Left lobe of liver (tissue), 2 donors: ENCODE data around the gene PRSS38. TPM values are rescaled to one million over a fixed set of nuclear protein-coding genes. Genes with fewer than 3 reads are reported as not detected.
"Not testable (repeated sequence)": the region's sequence is repeated elsewhere in the genome, so short reads cannot be mapped to it uniquely, and the experiment has no call there.

Experiments
- ATAC-seq: fragments of 200-7000 bp; cut with Tn5 transposase; one replicate; pipeline ENCODE4 v1.9.1; 2020; ENCODE audit warnings: mild to moderate bottlenecking, moderate library complexity
- DNase-seq: peaks from one replicate; pipeline ENCODE4 v3.0.0-alpha.2; 2020; ENCODE audit warnings: low spot score
- total RNA-seq: library from RNA; stranded (reverse); gene quantifications from one replicate; pipeline ENCODE4 v1.2.1, GENCODE V29; 2021
- donor health status: DM: no; HTN: no; CAD: no; lungs with moderate emphysema.
- donor health status: DM: no; HTN: yes; CAD: no.

Gene PRSS38
- total RNA-seq, 1 donor from 2014 or later, result not detected

DNA sequence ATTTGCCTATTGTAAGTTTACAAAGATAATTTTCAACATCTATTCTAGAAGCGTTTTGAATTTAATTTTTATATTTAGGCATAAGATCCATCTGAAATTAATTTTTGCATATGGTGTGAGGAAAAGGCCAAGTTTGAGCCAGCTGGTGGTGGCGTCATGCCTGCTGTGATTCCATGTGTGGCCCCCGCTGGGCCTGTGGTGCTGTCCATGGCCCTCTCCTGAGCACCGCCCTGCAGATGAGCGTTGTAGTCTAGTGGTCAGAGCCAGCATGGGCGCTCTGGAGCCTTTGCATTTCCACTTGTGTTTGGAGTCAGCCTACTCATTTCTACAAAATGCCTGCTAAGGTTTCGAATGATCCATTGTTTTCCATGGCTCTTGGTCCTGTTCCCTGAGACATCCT lies 22.7 kb downstream of the PRSS38 start:
- DNase-seq (no peak), ATAC-seq (no peak)

GRCh38 chr1:227841096-227841495 lies 25.6 kb downstream of the PRSS38 start:
- no peak for DNase-seq

GRCh38 chr1:227844320-227845146 lies 29.1 kb downstream of the PRSS38 start:
- ATAC-seq (no peak), DNase-seq (no peak)

More at GRCh38 chr1:227841096-227841495, 25.6 kb downstream of the PRSS38 start:
- no peak for ATAC-seq

- ATAC-seq, result no peak
- DNase-seq, result no peak
Measured at GRCh38 chr1:227845147-227845458, 29.6 kb downstream of the PRSS38 start.

DNA sequence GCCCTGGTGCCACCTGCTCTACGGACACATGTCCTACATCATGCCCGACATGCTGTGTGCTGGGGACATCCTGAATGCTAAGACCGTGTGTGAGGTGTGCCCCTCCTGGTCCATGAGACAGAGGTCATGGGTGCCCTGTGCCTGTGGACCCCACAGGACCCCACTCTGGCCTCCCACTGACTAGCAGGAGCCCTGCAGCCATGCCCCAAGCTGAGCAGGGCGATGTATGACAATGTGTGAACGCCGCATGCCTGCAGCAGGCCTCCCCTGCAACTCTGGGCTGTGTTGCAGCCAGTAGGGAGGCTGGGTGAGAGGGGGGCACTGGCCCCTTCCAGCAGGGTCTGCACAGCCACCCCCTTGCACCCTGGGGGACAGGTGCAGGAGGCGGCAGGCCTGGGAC lies 30.0 kb downstream of the PRSS38 start:
- ATAC-seq (no peak), DNase-seq (no peak)

GRCh38 chr1:227846265-227846858 lies 30.9 kb downstream of the PRSS38 start:
- DNase-seq, result no peak

DNA sequence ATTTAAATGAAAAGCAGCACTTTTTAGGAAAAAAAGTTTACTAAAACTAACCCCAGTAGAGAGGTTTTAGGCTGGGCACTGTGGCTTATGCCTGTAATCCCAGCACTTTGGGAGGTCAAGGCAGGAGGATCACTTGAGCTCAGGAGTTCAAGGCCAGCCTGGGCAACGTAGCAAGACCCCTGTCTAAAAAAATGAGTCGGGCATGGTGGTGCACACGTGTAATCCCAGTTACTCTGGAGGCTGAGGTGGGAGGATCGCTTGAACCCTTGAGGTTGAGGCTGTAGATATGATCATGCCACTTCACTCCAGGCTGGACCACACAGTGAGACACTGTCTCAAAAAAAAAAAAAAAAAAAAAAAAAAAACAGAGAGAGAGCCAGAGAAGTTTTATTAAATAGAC lies 31.6 kb downstream of the PRSS38 start:
- ATAC-seq, DNase-seq: not testable (repeated sequence)

More at GRCh38 chr1:227846265-227846858, 30.9 kb downstream of the PRSS38 start:
- no peak for ATAC-seq

GRCh38 chr1:227848430-227848932 lies 33.0 kb downstream of the PRSS38 start:
- DNase-seq (no peak), ATAC-seq (no peak)

GRCh38 chr1:227849251-227849650 lies 33.8 kb downstream of the PRSS38 start:
- no peak for ATAC-seq
- no peak for DNase-seq

- DNase-seq (no peak), ATAC-seq (no peak)
Measured at GRCh38 chr1:227854189-227854588, 38.7 kb downstream of the PRSS38 start.

DNA sequence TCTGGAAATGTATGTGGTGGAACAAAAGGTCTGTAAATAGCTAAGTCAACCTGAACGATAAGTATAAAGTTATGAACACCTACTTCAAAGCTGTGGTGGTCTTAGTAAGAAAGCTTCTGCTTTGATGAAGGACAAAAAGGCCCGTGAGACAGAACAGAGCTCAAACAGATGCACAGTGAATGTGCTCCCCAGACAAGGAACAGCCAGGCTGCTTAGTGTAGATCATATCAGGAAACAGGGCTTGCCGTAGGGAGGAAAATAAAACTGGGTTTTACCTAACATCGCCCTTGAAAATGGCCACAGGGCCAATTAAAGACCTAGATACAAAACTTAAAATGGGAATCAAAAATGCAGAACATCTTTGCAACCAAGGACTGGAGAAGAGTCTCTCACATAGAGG lies 40.2 kb downstream of the PRSS38 start:
- DNase-seq, result no peak
- no peak for ATAC-seq

DNA sequence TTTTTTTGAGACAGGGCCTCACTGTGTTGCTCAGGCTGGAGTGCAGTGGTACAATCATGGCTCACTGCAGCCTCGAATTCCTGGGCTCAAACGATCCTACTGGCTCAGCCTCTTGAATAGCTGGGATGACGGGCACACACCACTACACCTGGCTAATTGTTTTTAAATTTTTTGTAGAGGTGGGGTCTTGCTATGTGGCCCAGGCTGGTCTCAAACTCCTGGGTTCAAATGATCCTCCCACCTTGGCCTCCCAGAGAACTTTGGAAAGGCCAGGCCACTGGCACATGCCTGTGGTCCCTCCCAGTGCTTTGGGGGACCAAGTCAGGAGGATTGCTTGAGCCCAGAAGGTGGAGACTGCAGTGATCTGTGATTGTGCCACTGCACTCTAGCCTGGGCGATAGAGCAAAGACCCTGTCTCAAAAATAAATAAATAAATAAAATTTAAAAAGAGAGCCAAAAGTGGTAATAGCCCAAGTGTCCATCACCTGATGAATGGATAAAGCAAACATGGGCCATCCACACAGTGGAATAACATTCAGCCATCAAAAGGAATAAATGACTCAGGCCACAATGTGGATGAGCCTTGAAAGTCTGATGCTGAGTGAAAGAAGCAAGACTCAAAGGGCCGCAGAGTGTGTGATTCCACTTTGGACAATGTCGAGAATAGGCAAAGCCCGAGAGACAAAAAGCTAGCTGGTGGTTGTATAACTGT lies 40.8 kb downstream of the PRSS38 start:
- no peak for ATAC-seq
- DNase-seq, result no peak

- DNase-seq (no peak), ATAC-seq (no peak)
Measured at GRCh38 chr1:227864882-227865281, 49.4 kb downstream of the PRSS38 start.

DNA sequence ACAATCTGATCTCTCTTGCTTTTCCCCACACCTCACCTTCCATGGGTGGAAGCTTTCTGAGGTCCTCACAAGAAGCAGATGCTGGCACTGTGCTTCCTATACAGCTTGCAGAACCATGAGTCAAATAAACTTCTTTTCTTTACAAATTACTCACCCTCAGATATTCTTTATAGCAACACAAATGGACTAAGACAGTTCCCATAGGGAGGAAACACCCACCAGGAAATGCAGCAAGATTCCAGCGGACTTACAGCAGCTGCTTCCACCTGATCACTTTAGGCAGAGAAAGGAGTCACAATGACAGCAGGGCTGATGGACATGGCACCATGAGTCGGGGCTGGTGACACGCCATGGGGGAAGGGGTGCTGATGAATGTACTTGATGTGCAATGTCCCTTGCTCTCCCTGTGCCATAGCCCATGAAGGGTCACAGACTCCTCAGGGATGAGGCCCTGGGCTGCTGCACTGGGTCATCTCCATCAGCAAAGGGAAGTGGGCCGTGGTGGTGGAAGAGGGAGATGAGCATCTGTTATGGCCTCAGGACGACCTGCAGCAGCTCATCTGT lies 53.9 kb downstream of the PRSS38 start:
- DNase-seq (no peak), ATAC-seq (no peak)

DNA sequence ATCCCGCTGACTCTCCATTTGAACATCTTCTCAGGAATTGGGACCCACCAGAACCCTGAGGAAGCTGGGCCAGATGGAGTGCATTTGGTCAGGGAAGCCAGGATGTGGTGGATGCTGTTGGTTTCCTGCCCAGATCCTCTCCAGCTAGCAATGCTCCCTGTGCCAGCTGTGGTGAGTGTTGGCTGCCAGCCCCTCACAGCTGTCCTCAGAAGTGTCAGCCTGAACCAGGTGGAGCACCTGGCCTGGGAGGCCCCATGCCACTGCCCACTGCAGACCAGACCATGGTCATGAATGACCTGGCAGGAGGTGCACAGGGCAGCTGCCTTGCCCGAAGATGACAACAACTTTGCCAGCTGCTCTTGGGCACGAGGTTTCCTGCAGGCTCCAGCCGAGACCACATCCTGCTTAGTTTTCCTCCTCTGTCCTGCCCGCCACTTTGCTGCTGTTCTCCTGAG lies 54.4 kb downstream of the PRSS38 start:
- ATAC-seq (no peak), DNase-seq (no peak)

GRCh38 chr1:227870366-227870765 lies 54.9 kb downstream of the PRSS38 start:
- DNase-seq, result no peak

GRCh38 chr1:227871892-227872291 lies 56.4 kb downstream of the PRSS38 start:
- not testable (repeated sequence) for DNase-seq, ATAC-seq

More at GRCh38 chr1:227870366-227870765, 54.9 kb downstream of the PRSS38 start:
- no peak for ATAC-seq

DNA sequence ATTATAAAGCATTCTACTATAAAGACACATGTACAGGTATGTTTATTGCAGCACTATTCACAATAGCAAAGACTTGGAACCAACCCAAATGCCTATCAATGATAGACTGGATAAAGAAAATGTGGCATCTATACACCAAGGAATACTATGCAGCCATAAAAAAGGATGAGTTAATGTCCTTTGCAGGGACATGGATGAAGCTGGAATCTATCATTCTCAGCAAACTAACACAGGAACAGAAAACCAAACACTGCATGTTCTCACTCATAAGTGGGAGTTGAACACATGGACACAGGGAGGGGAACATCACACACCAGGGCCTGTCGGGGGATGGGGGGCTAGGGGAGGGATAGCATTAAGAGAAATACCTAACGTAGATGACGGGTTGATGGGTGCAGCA lies 62.3 kb downstream of the PRSS38 start:
- not testable (repeated sequence) for ATAC-seq, DNase-seq

DNA sequence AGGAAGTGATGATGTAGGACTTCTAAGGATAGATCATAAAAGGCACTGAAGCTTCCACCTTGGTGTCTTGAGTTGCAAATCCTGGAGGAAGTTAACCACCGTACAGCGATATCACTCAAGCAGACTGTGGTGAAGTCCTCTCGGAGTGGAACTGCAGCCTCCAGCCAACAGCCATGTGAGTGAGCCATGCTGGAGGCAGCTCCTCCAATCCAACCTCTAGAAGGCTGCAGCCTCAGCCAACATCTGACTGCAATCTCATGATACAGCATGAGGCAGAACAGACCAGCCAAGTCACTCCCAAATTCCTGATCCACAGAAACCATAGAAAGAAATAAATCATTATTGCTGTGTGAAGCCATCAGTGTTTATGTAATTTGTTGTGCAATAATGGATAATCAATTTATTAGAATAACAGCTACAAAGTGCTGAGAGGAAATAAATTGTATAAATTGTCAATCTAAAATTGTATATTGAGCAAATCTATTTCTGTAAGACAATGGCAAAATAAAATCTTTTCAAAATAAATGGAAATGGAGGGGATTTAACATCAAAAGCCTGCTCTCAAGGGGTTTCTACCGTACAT lies 65.0 kb downstream of the PRSS38 start:
- DNase-seq, result no peak
- no peak for ATAC-seq

- ATAC-seq (no peak), DNase-seq (no peak)
Measured at GRCh38 chr1:227883073-227883520, 67.6 kb downstream of the PRSS38 start.
